ENCODE measurements around the gene C6. TPM values are rescaled to one million over a fixed set of nuclear protein-coding genes. Genes with fewer than 3 reads are reported as not detected.

Gene C6
- total RNA-seq, 1 experiment from 2014 or later: not detected

- H3K14ac ChIP-seq (ENCODE audit: insufficient read depth, low read length): no peak overlapping the region
- H3T11ph ChIP-seq (ENCODE audit: low read length): no peak overlapping the region
- no peaks in the 10 kb centered on the region for H3K27me3 ChIP-seq (ENCODE audit: insufficient read depth, low read length)
- no peak overlapping the region for H2AK5ac ChIP-seq (ENCODE audit: insufficient read length, low read length)
- no peak overlapping the region for H4K91ac ChIP-seq (ENCODE audit: insufficient read length, low read depth, low read length)
- H3K4me2 ChIP-seq (ENCODE audit: insufficient read depth, insufficient read length, low read length): no peak overlapping the region
- no peak overlapping the region for H3K18ac ChIP-seq (ENCODE audit: insufficient read length, low read depth, low read length)
- no peak overlapping the region for H3K23ac ChIP-seq (ENCODE audit: insufficient read length, low read depth, low read length)
- Mint-ChIP-seq H3K27ac (no peak overlapping the region), H3K27me3 (ENCODE audit: low read depth) (no peaks in the 10 kb centered on the region), H3K9me3 (peaks cover 0 to 3% of the 10 kb centered on the region in 2 experiments; a peak in 2 of 5 replicates), H3K4me3 (no peak overlapping the region), H3K4me1 (no peaks in the 10 kb centered on the region), H3K36me3 (ENCODE audit: insufficient read depth in 1 of 3, low read depth in 3 of 3) (no peaks in the 10 kb centered on the region; a peak in 2 of 7 replicates)
- no peak for DNase-seq
- H3K9ac ChIP-seq (ENCODE audit: extremely low read depth, insufficient read length, low read length): no peak overlapping the region
- no peak overlapping the region for H4K5ac ChIP-seq (ENCODE audit: insufficient read length, low read depth, low read length)
- H3K4ac ChIP-seq (ENCODE audit: low read depth, low read length): no peak overlapping the region
- H4K8ac ChIP-seq (replicated peaks; ENCODE audit: insufficient read length, low read depth, low read length): no peak overlapping the region
- WGBS (ENCODE audit: extremely low coverage, insufficient read length, low lambda C conversion rate): no CpG with 5 or more reads among the region's 1 CpG
- no peak overlapping the region for H3K56ac ChIP-seq (ENCODE audit: insufficient read length, low read depth, low read length)
- no peak overlapping the region for H2BK15ac ChIP-seq (ENCODE audit: low read depth, low read length)
- no peaks in the 10 kb centered on the region for H3K79me1 ChIP-seq (ENCODE audit: insufficient read depth, low read depth, low read length, poor library complexity, severe bottlenecking)
- H2AFZ ChIP-seq (ENCODE audit: low read length): no peak overlapping the region
- no peaks in the 10 kb centered on the region for H3K23me2 ChIP-seq (ENCODE audit: insufficient read length, low read depth, low read length, poor library complexity, severe bottlenecking)
- peaks cover 2% of the 10 kb centered on the region; the same call in 1 of the 2 replicates for H3K4me1 ChIP-seq (ENCODE audit: insufficient read depth, low read length)
- H2BK12ac ChIP-seq (ENCODE audit: insufficient read length, low read depth, low read length): no peak overlapping the region
- no peak overlapping the region for H3K27ac ChIP-seq (ENCODE audit: insufficient read length, low read depth, low read length)
- H4K20me1 ChIP-seq (ENCODE audit: control insufficient read depth, insufficient read depth, insufficient read length): no peaks in the 10 kb centered on the region
- no peaks in the 10 kb centered on the region for H3K79me2 ChIP-seq (ENCODE audit: insufficient read depth, low read length)
- H2BK5ac ChIP-seq (ENCODE audit: insufficient read length, low read length): no peak overlapping the region
- no peak for TF ChIP-seq CTCF (conservative IDR thresholded peaks at IDR 0.05)
- H2BK120ac ChIP-seq (ENCODE audit: low read depth, low read length, poor library complexity, severe bottlenecking): no peak overlapping the region
- H3K9me3 ChIP-seq (ENCODE audit: control insufficient read depth, low read depth, low read length): no peaks in the 10 kb centered on the region
- H2BK20ac ChIP-seq (ENCODE audit: low read depth, low read length, poor library complexity, severe bottlenecking): no peak overlapping the region
Observed at GRCh38 chr5:41093803-41094202, 119.5 kb downstream of the C6 start.

Other genes starting within 250 kb of the C6 start
- not detected in 2 replicates for gene MROH2B, start 142.2 kb downstream of the C6 start, total RNA-seq (2021)